ENCODE measurements around the gene MLLT6. TPM values are rescaled to one million over a fixed set of nuclear protein-coding genes. Genes with fewer than 3 reads are reported as not detected.

MLLT6 gene
- total and polyA plus RNA-seq, 2 of the 4 experiments (the other 2 are of a cell fraction): 7.2 to 21.2 TPM

DNA sequence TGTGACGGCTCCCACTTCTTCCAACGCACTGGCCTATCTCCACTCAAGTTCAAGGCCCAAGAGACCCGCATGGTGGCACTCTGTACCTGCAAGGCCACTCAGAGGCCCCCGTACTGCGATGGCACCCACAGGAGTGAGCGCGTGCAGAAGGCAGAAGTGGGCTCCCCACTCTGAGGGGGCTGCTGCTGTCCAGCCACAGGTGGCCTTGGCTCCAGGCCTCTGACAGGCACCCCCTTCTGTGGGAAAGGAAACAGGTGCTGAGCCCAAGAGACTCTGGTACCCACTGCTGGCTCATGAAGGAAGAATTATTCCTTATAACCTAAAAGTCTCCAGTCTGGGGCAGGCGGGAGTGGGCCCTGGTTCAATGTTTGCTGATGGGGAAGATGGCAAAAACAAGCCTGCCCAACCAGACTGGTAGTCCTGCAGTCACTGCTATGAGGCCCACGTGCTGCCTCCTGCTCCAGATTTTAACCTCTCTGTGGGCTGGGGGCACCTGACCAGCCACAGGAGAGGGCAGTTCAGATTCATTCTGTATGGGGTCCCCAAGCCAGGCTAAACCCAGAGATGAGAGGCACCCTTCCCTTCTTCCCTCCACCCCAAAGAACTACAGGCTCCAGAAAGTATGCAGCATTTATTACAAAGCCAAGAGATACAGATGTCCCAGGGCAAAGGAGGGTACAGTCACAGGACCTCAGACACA lies 28.4 kb downstream of the MLLT6 start (continued):
- TF ChIP-seq, protein P1, sequence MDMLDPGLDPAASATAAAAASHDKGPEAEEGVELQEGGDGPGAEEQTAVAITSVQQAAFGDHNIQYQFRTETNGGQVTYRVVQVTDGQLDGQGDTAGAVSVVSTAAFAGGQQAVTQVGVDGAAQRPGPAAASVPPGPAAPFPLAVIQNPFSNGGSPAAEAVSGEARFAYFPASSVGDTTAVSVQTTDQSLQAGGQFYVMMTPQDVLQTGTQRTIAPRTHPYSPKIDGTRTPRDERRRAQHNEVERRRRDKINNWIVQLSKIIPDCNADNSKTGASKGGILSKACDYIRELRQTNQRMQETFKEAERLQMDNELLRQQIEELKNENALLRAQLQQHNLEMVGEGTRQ (IDR thresholded peaks at IDR 0.05; ENCODE audit: low read depth, low read length): no peak
- no peak for TF ChIP-seq RCOR1 (IDR thresholded peaks at IDR 0.05; ENCODE audit: insufficient replicate concordance, low read length)
- TF ChIP-seq NFE2L2 (IDR thresholded peaks at IDR 0.05; ENCODE audit: low read depth, low read length): no peak
- TF ChIP-seq SMC3 (IDR thresholded peaks at IDR 0.05; ENCODE audit: low read depth, low read length): no peak
- no peak for TF ChIP-seq CHD1 (IDR thresholded peaks at IDR 0.05; ENCODE audit: low read depth, low read length)
